Measurements from ENCODE around the gene HBZ. TPM values are rescaled to one million over a fixed set of nuclear protein-coding genes. Genes with fewer than 3 reads are reported as not detected.
A peak's percentile ranks its signal among the peaks of the same experiment; 100 is the strongest.
"Not testable (repeated sequence)": the region's sequence is repeated elsewhere in the genome, so short reads cannot be mapped to it uniquely, and the experiment has no call there.

Gene HBZ
- total RNA-seq, 1 experiment from 2014 or later = not detected

DNA sequence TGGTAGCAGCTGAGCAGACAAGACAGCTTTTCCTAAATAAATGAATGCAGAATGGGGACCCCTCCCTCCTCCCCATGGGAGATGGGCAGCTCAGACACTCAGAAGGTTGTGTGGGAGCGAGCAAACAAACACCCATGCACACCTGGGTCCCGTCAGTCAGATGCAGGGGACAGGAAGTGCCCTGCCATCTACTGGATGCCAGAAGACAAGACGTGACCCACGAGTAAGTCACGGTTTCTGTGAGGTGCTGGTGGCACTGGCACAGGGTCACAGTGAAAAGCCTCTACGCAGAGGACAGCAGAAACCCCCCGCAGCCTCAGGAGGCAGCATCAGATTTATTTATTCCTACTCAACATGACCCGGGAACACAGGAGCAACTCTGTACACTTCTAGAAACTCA, 36.2 kb downstream of the HBZ start:
- peak; percentile 35 for DNase-seq (ENCODE audit: low read depth)
- in situ Hi-C loops (cut with HindIII; ENCODE audit: low pct_unique_long_range_greater_than_20kb, low sequenced_read_pairs) = no loop called here

DNA sequence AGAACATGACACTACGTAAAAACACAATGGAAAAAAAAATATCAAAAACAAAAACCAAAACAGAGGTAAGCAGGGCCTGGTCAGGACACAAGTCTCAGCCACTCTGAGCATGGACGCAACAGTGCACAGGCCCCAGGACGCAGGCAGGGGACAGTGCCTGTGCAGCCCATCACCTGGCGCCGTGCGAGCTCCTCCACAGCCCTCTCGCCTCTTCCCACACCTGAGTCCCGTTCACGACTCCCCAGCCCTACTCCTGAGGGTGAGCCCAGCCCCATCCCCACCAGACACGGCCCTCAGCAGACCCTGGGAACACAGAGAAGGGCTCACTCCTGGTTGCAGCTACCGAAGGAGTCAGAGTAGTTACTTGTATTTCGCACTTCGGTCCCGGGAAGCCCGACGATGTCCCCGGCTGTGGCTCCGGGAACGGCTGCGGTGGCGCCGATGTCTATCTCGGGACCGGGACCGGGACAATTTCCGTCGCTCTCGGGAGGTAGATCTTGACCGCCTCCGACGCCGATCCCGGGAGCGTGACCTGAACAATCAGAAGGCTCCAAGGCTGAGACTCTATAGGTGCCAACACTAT, 37.3 kb downstream of the HBZ start:
- in situ Hi-C loops (cut with HindIII; ENCODE audit: low pct_unique_long_range_greater_than_20kb, low sequenced_read_pairs) = no loop called here

DNA sequence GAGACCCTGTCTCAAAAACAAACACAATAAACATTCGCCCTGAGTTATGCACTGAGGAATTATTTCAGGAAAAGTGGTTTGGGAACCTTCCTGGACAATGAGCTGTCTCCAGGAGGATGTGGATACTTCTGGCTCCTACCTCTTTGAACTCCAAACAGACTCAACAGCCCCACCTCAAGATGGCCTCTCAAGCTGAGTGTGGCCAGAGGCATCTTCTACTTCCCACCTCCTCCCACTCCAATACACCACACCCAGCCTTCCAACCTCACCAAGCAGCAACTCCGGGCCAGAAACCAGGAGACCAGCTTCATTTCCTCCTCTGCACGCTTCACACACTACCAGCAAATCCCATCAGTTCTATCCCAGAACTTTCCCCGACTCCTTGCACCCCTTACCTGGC, 39.4 kb downstream of the HBZ start:
- no peak for DNase-seq (ENCODE audit: low read depth)
- in situ Hi-C loops (cut with HindIII; ENCODE audit: low pct_unique_long_range_greater_than_20kb, low sequenced_read_pairs) = no loop called here

More for the DNA sequence above, 37.3 kb downstream of the HBZ start:
- DNase-seq (ENCODE audit: low read depth) = no peak

DNA sequence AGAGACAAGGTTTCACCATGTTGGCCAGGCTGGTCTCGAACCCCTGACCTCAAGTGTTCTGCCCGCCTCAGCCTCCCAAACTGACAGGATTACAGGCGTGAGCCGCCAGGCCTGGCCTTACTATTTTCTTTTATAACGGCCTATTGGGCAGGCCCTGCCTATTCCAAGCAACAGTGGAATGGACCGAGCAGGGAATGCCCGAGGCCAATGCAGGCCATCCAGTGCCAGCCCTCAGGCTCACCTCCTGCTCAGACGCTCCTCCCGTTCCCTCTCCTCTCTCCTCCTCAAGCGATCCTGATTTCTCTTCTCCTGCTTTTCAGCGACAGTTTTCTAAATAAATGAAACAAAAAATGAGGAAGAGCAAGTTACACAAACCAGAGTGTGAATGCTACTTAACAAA, 40.2 kb downstream of the HBZ start:
- in situ Hi-C loops (cut with HindIII; ENCODE audit: low pct_unique_long_range_greater_than_20kb, low sequenced_read_pairs) = no loop called here
- no peak for DNase-seq (ENCODE audit: low read depth)

DNA sequence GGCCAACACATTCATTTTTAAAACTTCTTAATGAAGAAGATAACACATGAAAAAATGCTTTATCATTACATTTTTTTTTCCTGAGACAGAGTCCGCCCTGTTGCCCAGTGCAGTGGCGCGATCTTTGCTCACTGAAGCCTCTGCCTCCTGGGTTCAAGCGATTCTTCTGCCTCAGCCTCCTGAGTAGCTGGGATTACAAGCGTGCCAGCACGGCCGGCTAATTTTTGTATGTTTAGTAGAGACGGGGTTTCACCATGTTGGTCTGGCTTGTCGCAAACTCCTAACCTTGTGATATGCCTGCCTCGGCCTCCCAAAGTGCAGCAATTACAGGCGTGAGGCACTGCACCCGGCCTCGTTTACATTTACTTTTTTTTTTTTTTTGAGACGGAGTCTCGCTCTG, 41.0 kb downstream of the HBZ start:
- no peak for DNase-seq (ENCODE audit: low read depth)
- in situ Hi-C loops (cut with HindIII; ENCODE audit: low pct_unique_long_range_greater_than_20kb, low sequenced_read_pairs) = no loop called here

DNA sequence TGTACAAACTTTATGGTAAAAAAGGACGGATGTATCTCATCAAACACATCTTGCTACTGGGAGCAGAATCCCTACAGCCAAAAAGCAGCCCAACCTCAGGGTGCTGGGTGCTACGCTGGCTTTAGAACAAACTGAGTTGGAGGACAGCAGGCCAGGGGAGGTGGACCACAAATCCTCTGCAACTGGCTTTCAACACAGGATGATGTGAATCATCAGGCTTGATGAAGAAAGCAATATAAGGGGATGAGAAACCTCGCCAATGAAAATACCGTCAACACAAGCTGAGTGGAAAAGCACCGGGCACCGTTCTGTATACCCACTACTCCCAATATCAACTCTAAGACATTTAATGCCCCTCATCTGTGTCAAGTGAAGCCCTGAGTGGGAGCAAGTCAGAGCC, 42.1 kb downstream of the HBZ start:
- in situ Hi-C loops (cut with HindIII; ENCODE audit: low pct_unique_long_range_greater_than_20kb, low sequenced_read_pairs) = no loop called here

DNA sequence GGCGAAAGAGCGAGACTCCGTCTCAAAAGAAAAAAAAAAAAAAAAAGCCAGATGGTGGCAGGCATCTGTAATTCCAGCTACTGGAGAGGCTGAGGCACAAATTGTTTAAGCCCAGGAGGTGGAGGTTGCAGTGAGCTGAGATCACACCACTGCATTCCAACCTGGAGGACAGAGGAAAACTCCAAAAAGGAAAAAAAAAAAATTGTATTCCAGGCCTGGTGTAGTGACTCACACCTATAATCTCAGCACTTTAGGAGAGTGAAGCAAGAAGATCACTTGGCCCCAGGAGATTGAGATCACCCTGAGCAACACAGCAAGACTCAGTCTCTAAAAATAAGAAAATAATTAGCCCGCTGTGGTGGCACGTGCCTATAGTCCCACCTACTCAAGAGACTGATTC, 47.9 kb downstream of the HBZ start:
- peak; percentile 66 for DNase-seq (ENCODE audit: low read depth)
- in situ Hi-C loops (cut with HindIII; ENCODE audit: low pct_unique_long_range_greater_than_20kb, low sequenced_read_pairs) = no loop called here

More for the DNA sequence above, 42.1 kb downstream of the HBZ start:
- no peak for DNase-seq (ENCODE audit: low read depth)

DNA sequence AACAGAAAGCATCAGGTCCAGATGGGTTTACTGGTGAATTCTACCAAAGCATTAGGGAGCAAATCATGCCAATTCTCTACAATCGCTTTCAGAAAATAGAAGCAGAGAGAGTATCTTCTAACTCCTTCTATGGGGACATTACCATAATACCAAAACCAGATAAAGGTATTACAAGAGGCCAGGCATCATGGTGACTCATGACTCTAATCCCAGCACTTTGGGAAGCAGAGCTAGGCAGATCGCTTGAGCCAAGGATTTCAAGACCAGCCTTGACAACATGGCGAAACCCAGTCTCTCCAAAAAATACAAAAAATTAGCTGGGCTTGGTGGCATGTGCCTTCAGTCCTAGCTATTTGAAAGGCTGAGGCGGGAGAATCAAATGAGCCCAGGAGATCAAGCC, 50.8 kb downstream of the HBZ start:
- no peak for DNase-seq (ENCODE audit: low read depth)
- in situ Hi-C loops (cut with HindIII; ENCODE audit: low pct_unique_long_range_greater_than_20kb, low sequenced_read_pairs) = no loop called here

DNA sequence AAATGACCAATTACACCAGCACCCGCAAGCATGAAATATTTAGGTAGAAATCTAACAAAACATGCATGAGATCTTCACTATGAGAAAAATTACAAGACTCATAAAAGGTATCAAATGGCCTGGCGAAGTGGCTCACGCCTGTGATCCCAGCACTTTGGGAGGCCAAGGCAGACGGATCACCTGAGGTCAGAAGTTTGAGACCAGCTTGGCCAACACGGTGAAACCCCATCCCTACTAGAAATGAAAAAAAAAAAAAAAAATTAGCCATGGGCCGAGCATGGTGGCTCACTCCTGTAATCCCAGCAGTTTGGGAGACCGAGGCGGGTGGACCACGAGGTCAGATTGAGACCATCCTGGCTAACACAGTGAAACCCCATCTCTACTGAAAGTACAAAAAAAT, 51.6 kb downstream of the HBZ start:
- DNase-seq (ENCODE audit: low read depth); in situ Hi-C loops (cut with HindIII; ENCODE audit: low pct_unique_long_range_greater_than_20kb, low sequenced_read_pairs): not testable (repeated sequence)

Other genes with a start within 250 kb of the HBZ start
- gene POLR3K, start 99.0 kb upstream of the HBZ start, total RNA-seq (2014; rRNA removed; shearing (Covaris generic); ENCODE audit: low replicate concordance) = 32.3 and 39.8 TPM in 2 replicates
- gene SNRNP25, start 98.8 kb upstream of the HBZ start, total RNA-seq (2014; rRNA removed; shearing (Covaris generic); ENCODE audit: low replicate concordance) = 63.4 and 83.6 TPM in 2 replicates
- 11.8 and 19.5 TPM in 2 replicates for gene RHBDF1, start 80.0 kb upstream of the HBZ start, total RNA-seq (2014; rRNA removed; shearing (Covaris generic); ENCODE audit: low replicate concordance)
- gene MPG, start 74.4 kb upstream of the HBZ start, total RNA-seq (2014; rRNA removed; shearing (Covaris generic); ENCODE audit: low replicate concordance) = 387 and 416 TPM in 2 replicates
- gene NPRL3, start 14.0 kb upstream of the HBZ start, total RNA-seq (2014; rRNA removed; shearing (Covaris generic); ENCODE audit: low replicate concordance) = 7.9 and 12.4 TPM in 2 replicates
- not detected in 2 replicates for gene HBM, start 13.3 kb downstream of the HBZ start, total RNA-seq (2014; rRNA removed; shearing (Covaris generic); ENCODE audit: low replicate concordance)
- not detected in 2 replicates for gene HBA2, start 20.2 kb downstream of the HBZ start, total RNA-seq (2014; rRNA removed; shearing (Covaris generic); ENCODE audit: low replicate concordance)
- gene HBA1, start 24.0 kb downstream of the HBZ start, total RNA-seq (2014; rRNA removed; shearing (Covaris generic); ENCODE audit: low replicate concordance) = not detected in 2 replicates
- not detected in 2 replicates for gene HBQ1, start 27.8 kb downstream of the HBZ start, total RNA-seq (2014; rRNA removed; shearing (Covaris generic); ENCODE audit: low replicate concordance)
- 30.2 and 32.7 TPM in 2 replicates for gene LUC7L, start 76.8 kb downstream of the HBZ start, total RNA-seq (2014; rRNA removed; shearing (Covaris generic); ENCODE audit: low replicate concordance)
- gene FAM234A, start 82.2 kb downstream of the HBZ start, total RNA-seq (2014; rRNA removed; shearing (Covaris generic); ENCODE audit: low replicate concordance) = 168 and 231 TPM in 2 replicates
- gene RGS11, start 123.3 kb downstream of the HBZ start, total RNA-seq (2014; rRNA removed; shearing (Covaris generic); ENCODE audit: low replicate concordance) = 1.1 and 3.6 TPM in 2 replicates
- gene ARHGDIG, start 127.9 kb downstream of the HBZ start, total RNA-seq (2014; rRNA removed; shearing (Covaris generic); ENCODE audit: low replicate concordance) = not detected in 2 replicates
- 0.74 TPM in 1 of 2 replicates, not detected in the other for gene PDIA2, start 130.5 kb downstream of the HBZ start, total RNA-seq (2014; rRNA removed; shearing (Covaris generic); ENCODE audit: low replicate concordance)
- 82.2 and 84.5 TPM in 2 replicates for gene AXIN1, start 200.1 kb downstream of the HBZ start, total RNA-seq (2014; rRNA removed; shearing (Covaris generic); ENCODE audit: low replicate concordance)
- gene MRPL28, start 217.9 kb downstream of the HBZ start, total RNA-seq (2014; rRNA removed; shearing (Covaris generic); ENCODE audit: low replicate concordance) = 320 and 357 TPM in 2 replicates
- gene PGAP6, start 229.3 kb downstream of the HBZ start, total RNA-seq (2014; rRNA removed; shearing (Covaris generic); ENCODE audit: low replicate concordance) = 100.0 and 111 TPM in 2 replicates
- gene NME4, start 244.6 kb downstream of the HBZ start, total RNA-seq (2014; rRNA removed; shearing (Covaris generic); ENCODE audit: low replicate concordance) = 42.0 and 59.6 TPM in 2 replicates
- gene DECR2, start 249.2 kb downstream of the HBZ start, total RNA-seq (2014; rRNA removed; shearing (Covaris generic); ENCODE audit: low replicate concordance) = 9.8 and 33.7 TPM in 2 replicates

Data from Caki2 (cell line).